CD4-positive, CD25-positive, alpha-beta regulatory T cell (primary cell): Measurements from ENCODE around the gene PYCARD. TPM values are rescaled to one million over a fixed set of nuclear protein-coding genes. Genes with fewer than 3 reads are reported as not detected.
"Not testable (repeated sequence)": the region's sequence is repeated elsewhere in the genome, so short reads cannot be mapped to it uniquely, and the experiment has no call there.

Experiments
- ATAC-seq, 2 donors: fragments of 150-1000 bp; cut with Tn5 transposase; one replicate each; pipeline ENCODE4 v1.10.0; 2021; ENCODE audit warnings: low read depth in 2 of 2, moderate number of reproducible peaks in 2 of 2, moderate library complexity in 1 of 2
- DNase-seq, 3 donors: peaks; one replicate each; pipeline versions ENCODE4 v3.0.0 to v3.0.0-alpha.2; 2012 to 2022; ENCODE audit warnings: mixed read lengths in 1 of 3
- H3K27ac ChIP-seq: one replicate; pipeline ENCODE4 v1.7.0; 2013; ENCODE audit warnings: mild to moderate bottlenecking, low read length; ENCODE audit not compliant: insufficient read depth, poor library complexity, severe bottlenecking
- H3K27me3 ChIP-seq: one replicate; pipeline ENCODE4 v1.7.0; 2013; ENCODE audit warnings: low read length; ENCODE audit not compliant: control insufficient read depth, insufficient read depth
- H3K36me3 ChIP-seq: one replicate; pipeline ENCODE4 v1.7.0; 2013; ENCODE audit warnings: mild to moderate bottlenecking, low read length, moderate library complexity; ENCODE audit not compliant: control insufficient read depth, insufficient read depth
- H3K4me1 ChIP-seq: 2 replicates; pipeline ENCODE4 v1.7.0; 2013; ENCODE audit warnings: mild to moderate bottlenecking, low read length; ENCODE audit not compliant: insufficient read depth, control insufficient read depth, poor library complexity, severe bottlenecking
- H3K4me3 ChIP-seq: one replicate; pipeline ENCODE4 v1.7.0; 2013; ENCODE audit warnings: low read depth, mild to moderate bottlenecking, low read length, moderate library complexity
- H3K9me3 ChIP-seq, 2 experiments: 1 replicate in 1 of 2; 2 replicates in 1 of 2; pipeline ENCODE4 v1.7.0; 2013; ENCODE audit warnings: low read length in 2 of 2, mild to moderate bottlenecking in 1 of 2, moderate library complexity in 1 of 2; ENCODE audit not compliant: control insufficient read depth in 2 of 2
- H3K27ac Mint-ChIP-seq, 3 donors: one replicate each; pipeline ENCODE4 v1.8.0; 2020 to 2022; ENCODE audit warnings: mild to moderate bottlenecking in 3 of 3, mixed read lengths in 3 of 3, moderate library complexity in 2 of 3
- H3K27me3 Mint-ChIP-seq: one replicate; pipeline ENCODE4 v1.8.0; 2022; ENCODE audit warnings: mild to moderate bottlenecking, mixed read lengths
- H3K36me3 Mint-ChIP-seq: one replicate; pipeline ENCODE4 v1.8.0; 2020; ENCODE audit warnings: mixed read lengths
- H3K4me1 Mint-ChIP-seq, 4 donors: one replicate each; pipeline ENCODE4 v1.8.0; 2020 to 2022; ENCODE audit warnings: mixed read lengths in 4 of 4, mild to moderate bottlenecking in 1 of 4
- H3K4me3 Mint-ChIP-seq, 4 donors: one replicate each; pipeline ENCODE4 v1.8.0; 2020 to 2022; ENCODE audit warnings: mild to moderate bottlenecking in 4 of 4, mixed read lengths in 4 of 4, moderate library complexity in 3 of 4
- H3K9me3 Mint-ChIP-seq, 7 donors: one replicate each; pipeline ENCODE4 v1.8.0; 2020 to 2022; ENCODE audit warnings: mixed read lengths in 7 of 7, mild to moderate bottlenecking in 3 of 7, moderate library complexity in 2 of 7
- polyA plus RNA-seq, 4 donors: library from polyadenylated mRNA; unstranded; fragments of 300-500 nt; fragmentation: Illumina TruSeq; gene quantifications; one replicate each; pipeline ENCODE4 v1.2.3, GENCODE V29; 2021
- total RNA-seq: library from RNA; stranded (reverse); gene quantifications from one replicate; pipeline ENCODE4 v1.2.3, GENCODE V29; 2022

Gene PYCARD
- total and polyA plus RNA-seq, 5 donors from 2014 or later, result 25.0 to 82.9 (median 67.0) TPM

- H3K36me3 ChIP-seq, result peaks cover 18% of the 10 kb centered on the region
- not testable (repeated sequence) for ATAC-seq, H3K4me3 ChIP-seq, H3K9me3 ChIP-seq, H3K27ac ChIP-seq, H3K27me3 ChIP-seq, DNase-seq, H3K9me3 Mint-ChIP-seq
- peak overlapping the region in 2 of 3 donors; percentile 7 to 66 for H3K27ac Mint-ChIP-seq
- H3K4me1 ChIP-seq, result peaks cover 27% of the 10 kb centered on the region
- H3K4me1 Mint-ChIP-seq, result peaks cover 21 to 60% (median 42%) of the 10 kb centered on the region in 4 donors
- H3K27me3 Mint-ChIP-seq, result peaks cover 11% of the 10 kb centered on the region
- H3K36me3 Mint-ChIP-seq, result peaks cover 15% of the 10 kb centered on the region
- peak overlapping the region; percentile 24 to 95 (median 76) for H3K4me3 Mint-ChIP-seq
These were observed 2.4 kb downstream of the PYCARD start for GRCh38 chr16:31200111-31200510.

DNA sequence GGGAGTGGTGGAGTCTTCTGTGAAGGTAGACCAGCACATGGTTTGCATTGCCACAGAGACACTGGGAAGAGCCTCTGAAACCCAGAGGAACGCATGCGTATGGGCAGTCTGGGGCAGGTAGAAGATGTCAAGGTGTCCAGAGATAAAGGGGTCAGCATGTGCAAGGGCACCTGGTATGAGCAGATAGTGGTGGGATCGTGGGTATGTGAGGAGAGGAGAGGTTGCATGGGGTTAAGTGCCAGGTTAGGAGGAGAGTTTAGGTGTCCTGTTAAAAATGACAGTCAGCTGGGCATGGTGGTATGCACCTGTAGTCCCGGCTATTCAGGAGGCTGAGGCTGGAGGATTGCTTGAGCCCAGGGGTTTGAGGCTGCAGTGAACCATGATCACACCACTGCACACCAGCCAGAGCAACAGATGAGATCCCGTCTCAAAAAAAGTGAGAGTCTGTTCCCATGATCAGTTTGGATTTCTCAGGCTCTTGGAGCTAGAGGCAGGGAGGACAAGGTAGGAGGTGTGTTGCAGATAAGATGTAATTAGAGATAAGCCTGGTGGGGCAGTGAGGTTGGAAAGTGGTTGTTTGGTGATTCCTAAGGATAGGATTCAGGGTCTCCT lies 3.0 kb downstream of the PYCARD start:
- peak overlapping the region; percentile 24 to 95 (median 52) for H3K4me3 Mint-ChIP-seq
- Histone ChIP-seq H3K4me3 (no peak overlapping the region), H3K27ac (no peak overlapping the region), H3K36me3 (peaks cover 24% of the 10 kb centered on the region), H3K9me3 (no peaks in the 10 kb centered on the region), H3K27me3 (no peaks in the 10 kb centered on the region), H3K4me1 (peaks cover 29% of the 10 kb centered on the region)
- H3K4me1 Mint-ChIP-seq, result peaks cover 26 to 60% (median 41%) of the 10 kb centered on the region in 4 donors
- no peak for DNase-seq
- H3K9me3 Mint-ChIP-seq, result no peaks in the 10 kb centered on the region
- H3K27ac Mint-ChIP-seq, result peak overlapping the region; percentile 7 to 70 (median 66)
- peaks cover 20% of the 10 kb centered on the region for H3K36me3 Mint-ChIP-seq
- peaks cover 7% of the 10 kb centered on the region for H3K27me3 Mint-ChIP-seq
- ATAC-seq, result no peak

GRCh38 chr16:31198207-31198882 lies 4.2 kb downstream of the PYCARD start:
- peaks cover 35% of the 10 kb centered on the region for H3K4me1 ChIP-seq
- peaks cover 24 to 62% (median 42%) of the 10 kb centered on the region in 4 donors for H3K4me1 Mint-ChIP-seq

DNA sequence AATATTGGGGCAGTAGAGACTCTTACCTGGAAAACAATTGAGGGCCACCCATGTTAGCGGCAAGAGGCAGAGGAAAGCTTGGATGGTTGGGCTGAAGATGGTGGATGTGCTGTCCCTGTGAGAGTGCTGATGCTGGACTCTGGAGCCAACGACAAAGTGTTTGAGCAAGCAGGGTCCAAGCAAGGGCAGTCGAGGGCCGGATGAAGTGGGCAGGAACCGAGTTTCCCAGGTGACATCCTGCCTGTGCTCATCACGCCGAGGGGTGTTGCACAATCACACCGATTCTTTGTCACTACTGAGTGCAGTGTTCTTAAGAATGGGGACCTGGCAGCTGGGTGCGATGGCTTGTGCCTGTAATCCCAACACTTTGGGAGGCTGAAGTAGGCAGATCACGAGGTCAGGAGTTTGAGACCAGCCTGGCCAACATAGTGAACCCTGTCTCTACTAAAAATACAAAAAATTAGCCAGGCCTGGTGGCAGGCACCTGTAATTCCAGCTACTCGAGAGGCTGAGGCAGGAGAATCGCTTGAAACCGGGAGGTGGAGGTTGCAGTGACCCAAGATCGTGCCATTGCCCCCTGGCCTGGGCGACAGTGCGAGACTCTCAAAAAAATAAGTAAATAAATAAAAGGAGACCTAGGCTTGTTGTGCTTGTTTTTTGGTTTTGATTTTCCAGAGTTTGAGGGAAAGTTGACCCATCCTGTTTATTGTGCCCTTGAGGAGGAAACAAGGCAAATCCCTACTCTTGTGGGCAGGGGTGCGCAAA lies 6.1 kb downstream of the PYCARD start:
- no peak for DNase-seq
- H3K27ac Mint-ChIP-seq, result peak overlapping the region in 1 of 3 donors; percentile 12
- H3K36me3 Mint-ChIP-seq, result peaks cover 39% of the 10 kb centered on the region
- Histone ChIP-seq H3K36me3 (peaks cover 54% of the 10 kb centered on the region), H3K27ac (no peak overlapping the region), H3K9me3 (no peaks in the 10 kb centered on the region), H3K27me3 (no peaks in the 10 kb centered on the region), H3K4me1 (peaks cover 23% of the 10 kb centered on the region), H3K4me3 (no peak overlapping the region)
- H3K27me3 Mint-ChIP-seq, result peaks cover 6% of the 10 kb centered on the region
- H3K4me1 Mint-ChIP-seq, result peaks cover 32 to 66% (median 42%) of the 10 kb centered on the region in 4 donors
- no peaks in the 10 kb centered on the region for H3K9me3 Mint-ChIP-seq
- H3K4me3 Mint-ChIP-seq, result peak overlapping the region in 1 of 4 donors; percentile 14
- ATAC-seq, result no peak

More at GRCh38 chr16:31198207-31198882, 4.2 kb downstream of the PYCARD start:
- H3K4me3 ChIP-seq, result no peak overlapping the region
- ATAC-seq (no peak), DNase-seq (no peak)
- H3K27ac ChIP-seq, result no peak overlapping the region
- H3K9me3 ChIP-seq, result no peaks in the 10 kb centered on the region
- H3K4me3 Mint-ChIP-seq, result peak overlapping the region in 2 of 4 donors; percentile 65 to 95
- no peaks in the 10 kb centered on the region for H3K9me3 Mint-ChIP-seq
- H3K27me3 ChIP-seq, result no peaks in the 10 kb centered on the region
- peak overlapping the region in 2 of 3 donors; percentile 65 to 70 for H3K27ac Mint-ChIP-seq
- H3K27me3 Mint-ChIP-seq, result peaks cover 4% of the 10 kb centered on the region
- H3K36me3 ChIP-seq, result peaks cover 36% of the 10 kb centered on the region
- H3K36me3 Mint-ChIP-seq, result peaks cover 28% of the 10 kb centered on the region

DNA sequence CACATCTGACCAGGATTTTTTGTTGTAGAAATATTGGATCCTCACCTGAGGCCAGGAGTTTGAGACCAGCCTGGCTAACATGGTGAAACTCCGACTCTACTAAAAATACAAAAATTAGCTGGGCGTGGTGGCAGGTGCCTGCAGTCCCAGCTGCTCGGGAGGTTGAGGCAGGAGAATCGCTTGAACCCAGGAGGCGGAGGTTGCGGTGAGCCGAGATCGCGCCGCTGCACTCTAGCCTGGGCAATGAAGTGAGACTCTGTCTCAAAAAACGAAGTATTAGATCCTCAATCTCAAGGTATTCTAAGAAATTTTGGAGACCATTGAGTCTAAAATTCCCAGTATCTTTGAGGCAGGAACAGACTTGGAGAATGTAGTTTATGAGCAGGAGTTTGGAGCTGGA lies 6.7 kb downstream of the PYCARD start:
- Mint-ChIP-seq H3K36me3 (peaks cover 45% of the 10 kb centered on the region), H3K4me1 (peaks cover 29 to 63% (median 41%) of the 10 kb centered on the region in 4 donors)
- not testable (repeated sequence) for H3K9me3 ChIP-seq, H3K9me3 Mint-ChIP-seq, H3K27ac ChIP-seq, H3K27ac Mint-ChIP-seq, H3K4me3 ChIP-seq, DNase-seq, H3K27me3 ChIP-seq, H3K27me3 Mint-ChIP-seq, H3K4me3 Mint-ChIP-seq, ATAC-seq
- Histone ChIP-seq H3K36me3 (peaks cover 61% of the 10 kb centered on the region), H3K4me1 (peaks cover 16% of the 10 kb centered on the region)

- no peaks in the 10 kb centered on the region for H3K9me3 Mint-ChIP-seq
- ATAC-seq (no peak), DNase-seq (peak in 1 of 3 donors; percentile 41)
- peaks cover 54% of the 10 kb centered on the region for H3K36me3 Mint-ChIP-seq
- no peak overlapping the region for H3K27ac Mint-ChIP-seq
- H3K27me3 ChIP-seq, result no peaks in the 10 kb centered on the region
- H3K27me3 Mint-ChIP-seq, result peaks cover 6% of the 10 kb centered on the region
- H3K4me1 ChIP-seq, result peaks cover 9% of the 10 kb centered on the region
- H3K4me3 Mint-ChIP-seq, result peak overlapping the region in 3 of 4 donors; percentile 1 to 42 (median 18)
- H3K4me3 ChIP-seq, result no peak overlapping the region
- peaks cover 27 to 63% (median 45%) of the 10 kb centered on the region in 4 donors for H3K4me1 Mint-ChIP-seq
- H3K27ac ChIP-seq, result no peak overlapping the region
- no peaks in the 10 kb centered on the region for H3K9me3 ChIP-seq
- H3K36me3 ChIP-seq, result peaks cover 70% of the 10 kb centered on the region
These were observed 7.7 kb downstream of the PYCARD start for GRCh38 chr16:31194898-31195297.

DNA sequence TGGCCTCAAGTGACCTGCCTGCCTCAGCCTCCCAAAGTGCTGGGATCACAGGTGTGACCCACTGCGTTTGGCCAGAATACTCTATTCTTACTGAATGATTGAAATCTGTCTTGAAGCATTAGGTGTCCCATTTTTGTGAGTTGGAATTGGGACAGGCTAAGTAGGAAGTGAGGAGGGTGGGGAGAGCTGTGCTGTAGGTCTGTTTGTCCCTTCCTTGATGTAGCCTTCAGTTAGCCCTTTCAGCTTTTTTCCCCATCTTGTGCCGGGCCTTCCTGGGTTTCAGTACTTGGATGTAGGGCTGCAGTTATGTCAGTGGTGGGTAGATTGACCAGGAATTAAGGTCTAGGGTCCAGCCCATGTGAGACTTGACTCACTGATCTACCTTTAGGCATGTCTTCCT lies 8.7 kb downstream of the PYCARD start:
- Histone ChIP-seq H3K4me1 (peaks cover 13% of the 10 kb centered on the region), H3K4me3 (no peak overlapping the region), H3K9me3 (no peaks in the 10 kb centered on the region), H3K27ac (no peak overlapping the region), H3K36me3 (peaks cover 76% of the 10 kb centered on the region), H3K27me3 (no peaks in the 10 kb centered on the region)
- peaks cover 59% of the 10 kb centered on the region for H3K36me3 Mint-ChIP-seq
- DNase-seq, result no peak
- ATAC-seq, result no peak
- H3K9me3 Mint-ChIP-seq, result no peaks in the 10 kb centered on the region
- peaks cover 29 to 59% (median 46%) of the 10 kb centered on the region in 4 donors for H3K4me1 Mint-ChIP-seq
- H3K27ac Mint-ChIP-seq, result peak overlapping the region in 1 of 3 donors; percentile 87
- H3K27me3 Mint-ChIP-seq, result peaks cover 6% of the 10 kb centered on the region
- H3K4me3 Mint-ChIP-seq, result peak overlapping the region in 1 of 4 donors; percentile 18
